Activated naive CD4-positive, alpha-beta T cell treated with anti-CD3 and anti-CD28 coated beads, Interleukin-2, amount 50 U/mL, for 72 hours (primary cell): ENCODE results near the gene LRRN3. TPM values are rescaled to one million over a fixed set of nuclear protein-coding genes. Genes with fewer than 3 reads are reported as not detected.

ENCODE experiments used
- ATAC-seq, 2 donors: fragments of 150-1000 bp; cut with Tn5 transposase; 2 replicates each; pipeline ENCODE4 v1.10.0; 2021; ENCODE audit warnings: mild to moderate bottlenecking in 2 of 2, moderate library complexity in 2 of 2
- DNase-seq, 2 donors: peaks; one replicate each; pipeline ENCODE4 v3.0.0; 2021 to 2022; ENCODE audit warnings: low spot score in 2 of 2
- H3K27ac Mint-ChIP-seq, 2 donors: one replicate each; pipeline ENCODE4 v1.8.0; 2022; ENCODE audit warnings: mild to moderate bottlenecking in 2 of 2, mixed read lengths in 2 of 2
- H3K36me3 Mint-ChIP-seq, 2 donors: one replicate each; pipeline ENCODE4 v1.8.0; 2022; ENCODE audit warnings: mixed read lengths in 2 of 2
- H3K9me3 Mint-ChIP-seq, 2 donors: one replicate each; pipeline ENCODE4 v1.8.0; 2022; ENCODE audit warnings: mixed read lengths in 2 of 2
- total RNA-seq, 2 donors: library from RNA; stranded (reverse); gene quantifications; one replicate each; pipeline ENCODE4 v1.2.3, GENCODE V29; 2022

Gene LRRN3
- total RNA-seq, 2 donors from 2014 or later = 9.3 to 29.6 TPM

GRCh38 chr7:111092406-111093236 lies 1.7 kb downstream of the LRRN3 start:
- peak overlapping the region; percentile 90 to 98 for H3K27ac Mint-ChIP-seq
- H3K36me3 Mint-ChIP-seq = peaks cover 4 to 42% of the 10 kb centered on the region in 2 donors
- ATAC-seq (peak; percentile 37 to 39), DNase-seq (no peak)
- H3K9me3 Mint-ChIP-seq = no peaks in the 10 kb centered on the region

GRCh38 chr7:111093496-111093895 lies 2.6 kb downstream of the LRRN3 start:
- DNase-seq (no peak), ATAC-seq (peak; percentile 16 to 26)
- peak overlapping the region; percentile 90 to 98 for H3K27ac Mint-ChIP-seq
- no peaks in the 10 kb centered on the region for H3K9me3 Mint-ChIP-seq
- peaks cover 4 to 42% of the 10 kb centered on the region in 2 donors for H3K36me3 Mint-ChIP-seq

GRCh38 chr7:111094419-111094818 lies 3.5 kb downstream of the LRRN3 start:
- Mint-ChIP-seq H3K27ac (peak overlapping the region; percentile 90 to 98), H3K36me3 (peaks cover 4 to 42% of the 10 kb centered on the region in 2 donors), H3K9me3 (no peaks in the 10 kb centered on the region)
- DNase-seq = no peak
- peak; percentile 5 to 44 for ATAC-seq

- no peak for ATAC-seq
- H3K36me3 Mint-ChIP-seq = peaks cover 6 to 28% of the 10 kb centered on the region in 2 donors
- DNase-seq = no peak
- H3K27ac Mint-ChIP-seq = no peak overlapping the region
- H3K9me3 Mint-ChIP-seq = no peaks in the 10 kb centered on the region
These were observed 6.1 kb downstream of the LRRN3 start for GRCh38 chr7:111096997-111097396.

GRCh38 chr7:111098011-111098925 lies 7.3 kb downstream of the LRRN3 start:
- H3K27ac Mint-ChIP-seq = peak overlapping the region; percentile 37 to 41
- H3K36me3 Mint-ChIP-seq = peaks cover 11 to 17% of the 10 kb centered on the region in 2 donors

GRCh38 chr7:111098926-111099250 lies 8.0 kb downstream of the LRRN3 start:
- no peak for DNase-seq
- Mint-ChIP-seq H3K27ac (peak overlapping the region in 1 of 2 donors; percentile 37), H3K36me3 (peaks cover 11 to 17% of the 10 kb centered on the region in 2 donors), H3K9me3 (no peaks in the 10 kb centered on the region)
- ATAC-seq = no peak

More at GRCh38 chr7:111098011-111098925, 7.3 kb downstream of the LRRN3 start:
- ATAC-seq (peak; percentile 67 to 70), DNase-seq (peak in 1 of 2 donors; percentile 47)
- H3K9me3 Mint-ChIP-seq = no peaks in the 10 kb centered on the region

GRCh38 chr7:111101856-111102646 lies 11.1 kb downstream of the LRRN3 start:
- ATAC-seq = peak; percentile 66 to 67
- H3K36me3 Mint-ChIP-seq = peaks cover 0 to 37% of the 10 kb centered on the region in 2 donors

GRCh38 chr7:111103136-111103535 lies 12.2 kb downstream of the LRRN3 start:
- no peak for DNase-seq
- no peaks in the 10 kb centered on the region for H3K9me3 Mint-ChIP-seq
- H3K36me3 Mint-ChIP-seq = peaks cover 0 to 37% of the 10 kb centered on the region in 2 donors
- peak overlapping the region; percentile 46 to 48 for H3K27ac Mint-ChIP-seq
- ATAC-seq = no peak

More at GRCh38 chr7:111101856-111102646, 11.1 kb downstream of the LRRN3 start:
- Mint-ChIP-seq H3K9me3 (no peaks in the 10 kb centered on the region), H3K27ac (peak overlapping the region in 1 of 2 donors; percentile 74)
- DNase-seq = no peak

GRCh38 chr7:111103678-111104274 lies 12.8 kb downstream of the LRRN3 start:
- no peaks in the 10 kb centered on the region for H3K9me3 Mint-ChIP-seq
- DNase-seq (no peak), ATAC-seq (peak; percentile 59 to 74)
- peaks cover 0 to 37% of the 10 kb centered on the region in 2 donors for H3K36me3 Mint-ChIP-seq
- H3K27ac Mint-ChIP-seq = peak overlapping the region; percentile 11 to 46

- Mint-ChIP-seq H3K36me3 (peaks cover 0 to 37% of the 10 kb centered on the region in 2 donors), H3K27ac (no peak overlapping the region), H3K9me3 (no peaks in the 10 kb centered on the region)
- no peak for DNase-seq
- no peak for ATAC-seq
These were observed 13.8 kb downstream of the LRRN3 start for GRCh38 chr7:111104710-111105109.

- DNase-seq (no peak), ATAC-seq (no peak)
- no peaks in the 10 kb centered on the region for H3K9me3 Mint-ChIP-seq
- no peak overlapping the region for H3K27ac Mint-ChIP-seq
- H3K36me3 Mint-ChIP-seq = peaks cover 0 to 37% of the 10 kb centered on the region in 2 donors
These were observed 14.3 kb downstream of the LRRN3 start for GRCh38 chr7:111105269-111105668.

GRCh38 chr7:111107579-111107978 lies 16.7 kb downstream of the LRRN3 start:
- peaks cover 4 to 37% of the 10 kb centered on the region in 2 donors for H3K36me3 Mint-ChIP-seq
- ATAC-seq (no peak), DNase-seq (no peak)
- H3K9me3 Mint-ChIP-seq = peaks cover 0 to 5% of the 10 kb centered on the region in 2 donors
- H3K27ac Mint-ChIP-seq = no peak overlapping the region

- no peak for ATAC-seq
- DNase-seq = no peak
- no peak overlapping the region for H3K27ac Mint-ChIP-seq
- H3K9me3 Mint-ChIP-seq = peaks cover 0 to 5% of the 10 kb centered on the region in 2 donors
- H3K36me3 Mint-ChIP-seq = peaks cover 4 to 40% of the 10 kb centered on the region in 2 donors
These were observed 17.1 kb downstream of the LRRN3 start for GRCh38 chr7:111108000-111108399.

- H3K27ac Mint-ChIP-seq = peak overlapping the region in 1 of 2 donors; percentile 40
- peaks cover 0 to 5% of the 10 kb centered on the region in 2 donors for H3K9me3 Mint-ChIP-seq
- ATAC-seq = peak in 1 of 2 donors; percentile 39
- H3K36me3 Mint-ChIP-seq = peaks cover 4 to 40% of the 10 kb centered on the region in 2 donors
- no peak for DNase-seq
These were observed 17.6 kb downstream of the LRRN3 start for GRCh38 chr7:111108496-111108895.

GRCh38 chr7:111112439-111112838 lies 21.5 kb downstream of the LRRN3 start:
- no peak for ATAC-seq
- Mint-ChIP-seq H3K27ac (no peak overlapping the region), H3K36me3 (peaks cover 4 to 37% of the 10 kb centered on the region in 2 donors), H3K9me3 (peaks cover 0 to 5% of the 10 kb centered on the region in 2 donors)
- DNase-seq = no peak
